ENCODE data around the gene HIGD1C.

GRCh38 chr12:50934981-50935807, 17.1 kb upstream of the HIGD1C start:
- TF ChIP-seq POLR2A (IDR thresholded peaks at IDR 0.05) (no peak), POLR2AphosphoS5 (IDR thresholded peaks at IDR 0.05) (no peak)
